Hepatocyte (in vitro differentiated cells): ENCODE data around the gene AP5Z1. TPM values are rescaled to one million over a fixed set of nuclear protein-coding genes. Genes with fewer than 3 reads are reported as not detected.

Experiments
- DNase-seq: peaks from one replicate; pipeline ENCODE4 v3.0.0-alpha.2; 2016; ENCODE audit warnings: low spot score
- H2AFZ ChIP-seq: fragments of 200-600 bp; sonication (generic); 2 replicates; pipeline ENCODE4 v1.6.0; 2016; ENCODE audit warnings: antibody characterized with exemption, mild to moderate bottlenecking
- H3K27ac ChIP-seq: fragments of 200-600 bp; sonication (generic); 2 replicates; pipeline ENCODE4 v1.5.1; 2016; ENCODE audit warnings: mild to moderate bottlenecking
- H3K27me3 ChIP-seq: fragments of 200-600 bp; sonication (generic); 2 replicates; pipeline ENCODE4 v1.6.1; 2016
- H3K36me3 ChIP-seq: fragments of 200-600 bp; sonication (generic); replicated peaks from 2 replicates; pipeline ENCODE4 v1.5.1; 2016; ENCODE audit warnings: low read depth; ENCODE audit not compliant: insufficient read depth
- H3K4me1 ChIP-seq: fragments of 200-600 bp; sonication (generic); 2 replicates; pipeline ENCODE4 v1.5.1; 2016; ENCODE audit warnings: mild to moderate bottlenecking, moderate library complexity; ENCODE audit not compliant: insufficient read depth
- H3K4me2 ChIP-seq: fragments of 200-600 bp; sonication (generic); 2 replicates; pipeline ENCODE4 v1.6.0; 2016
- H3K4me3 ChIP-seq: fragments of 200-600 bp; sonication (generic); 2 replicates; pipeline ENCODE4 v1.5.1; 2016; ENCODE audit warnings: mild to moderate bottlenecking
- H3K79me2 ChIP-seq: fragments of 200-600 bp; sonication (generic); 2 replicates; pipeline ENCODE4 v1.6.0; 2017; ENCODE audit warnings: mild to moderate bottlenecking
- H3K9me2 ChIP-seq: fragments of 200-600 bp; sonication (generic); replicated peaks from 2 replicates; pipeline ENCODE4 v1.6.0; 2017; ENCODE audit warnings: mild to moderate bottlenecking; ENCODE audit not compliant: insufficient read depth
- H3K9me3 ChIP-seq: fragments of 200-600 bp; sonication (generic); 2 replicates; pipeline ENCODE4 v1.5.1; 2016; ENCODE audit warnings: low read depth, mild to moderate bottlenecking
- H4K20me1 ChIP-seq: fragments of 200-600 bp; sonication (generic); 2 replicates; pipeline ENCODE4 v1.6.0; 2016; ENCODE audit warnings: mild to moderate bottlenecking; ENCODE audit not compliant: insufficient read depth, poor library complexity, severe bottlenecking
- EZH2 ChIP-seq: fragments of 200-600 bp; sonication (generic); IDR thresholded peaks from 2 replicates; pipeline ENCODE4 v1.6.1; 2016; ENCODE audit warnings: antibody characterized with exemption, mild to moderate bottlenecking, borderline replicate concordance
- EZH2phosphoT487 ChIP-seq: fragments of 200-600 bp; sonication (generic); IDR thresholded peaks from one replicate; pipeline ENCODE4 v1.6.1; 2018; ENCODE audit warnings: antibody characterized with exemption, mild to moderate bottlenecking, low read depth, moderate library complexity; ENCODE audit not compliant: unreplicated experiment, severe bottlenecking
- WGBS: methylation state at CpG from one replicate; pipeline ENCODE4 v1.1.6; 2016; ENCODE audit warnings: low lambda C conversion rate; ENCODE audit errors: missing lambda C conversion rate; 5-methylcytosine and 5-hydroxymethylcytosine counted together
- polyA plus RNA-seq: library from polyadenylated mRNA; unstranded; fragments of >200 nt; fragmentation: Nextera tagmentation; extraction: Ambion mirVana; gene quantifications from 2 replicates; pipeline ENCODE4 v1.2.1, GENCODE V29; 2016
- total RNA-seq: library from RNA; depleted of rRNA; stranded (reverse); fragments of >200 nt; gene quantifications from 2 replicates; pipeline ENCODE4 v1.2.3, GENCODE V29; 2014
- TF ChIP-seq, protein P1 (sequence below): fragments of 200-600 bp; sonication (generic); IDR thresholded peaks from 2 replicates; pipeline ENCODE4 v1.5.1; 2016; ENCODE audit warnings: antibody characterized with exemption, mild to moderate bottlenecking; ENCODE audit not compliant: poor library complexity

The AP5Z1 gene
- total and polyA plus RNA-seq, 2 experiments from 2014 or later: 33.9 to 60.3 TPM

- Histone ChIP-seq H3K4me1 (no peaks in the 10 kb centered on the region), H3K4me2 (no peak overlapping the region), H3K79me2 (no peaks in the 10 kb centered on the region), H3K4me3 (no peak overlapping the region), H3K27me3 (peaks cover 14% of the 10 kb centered on the region), H2AFZ (no peak overlapping the region), H4K20me1 (no peaks in the 10 kb centered on the region), H3K36me3 (no peaks in the 10 kb centered on the region), H3K9me2 (no peaks in the 10 kb centered on the region), H3K9me3 (no peaks in the 10 kb centered on the region), H3K27ac (peak overlapping the region; percentile 37)
- WGBS: 20% methylated on average over 1 of the region's 5 CpGs
- no peak for DNase-seq
- no peak for TF ChIP-seq EZH2phosphoT487
- TF ChIP-seq EZH2: no peak
- TF ChIP-seq, protein P1, sequence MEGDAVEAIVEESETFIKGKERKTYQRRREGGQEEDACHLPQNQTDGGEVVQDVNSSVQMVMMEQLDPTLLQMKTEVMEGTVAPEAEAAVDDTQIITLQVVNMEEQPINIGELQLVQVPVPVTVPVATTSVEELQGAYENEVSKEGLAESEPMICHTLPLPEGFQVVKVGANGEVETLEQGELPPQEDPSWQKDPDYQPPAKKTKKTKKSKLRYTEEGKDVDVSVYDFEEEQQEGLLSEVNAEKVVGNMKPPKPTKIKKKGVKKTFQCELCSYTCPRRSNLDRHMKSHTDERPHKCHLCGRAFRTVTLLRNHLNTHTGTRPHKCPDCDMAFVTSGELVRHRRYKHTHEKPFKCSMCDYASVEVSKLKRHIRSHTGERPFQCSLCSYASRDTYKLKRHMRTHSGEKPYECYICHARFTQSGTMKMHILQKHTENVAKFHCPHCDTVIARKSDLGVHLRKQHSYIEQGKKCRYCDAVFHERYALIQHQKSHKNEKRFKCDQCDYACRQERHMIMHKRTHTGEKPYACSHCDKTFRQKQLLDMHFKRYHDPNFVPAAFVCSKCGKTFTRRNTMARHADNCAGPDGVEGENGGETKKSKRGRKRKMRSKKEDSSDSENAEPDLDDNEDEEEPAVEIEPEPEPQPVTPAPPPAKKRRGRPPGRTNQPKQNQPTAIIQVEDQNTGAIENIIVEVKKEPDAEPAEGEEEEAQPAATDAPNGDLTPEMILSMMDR: no peak
These were observed 32.2 kb downstream of the AP5Z1 start for GRCh38 chr7:4807598-4808016.

- WGBS: 58% methylated on average over 3 of the region's 5 CpGs
- H3K9me2 ChIP-seq: no peaks in the 10 kb centered on the region
- no peaks in the 10 kb centered on the region for H3K36me3 ChIP-seq
- no peak for DNase-seq
- peaks cover 14% of the 10 kb centered on the region for H3K27me3 ChIP-seq
- no peaks in the 10 kb centered on the region for H4K20me1 ChIP-seq
- H3K27ac ChIP-seq: peak overlapping the region; percentile 37
- TF ChIP-seq EZH2phosphoT487 (no peak), EZH2 (no peak)
- TF ChIP-seq, protein P1: no peak
- H3K4me3 ChIP-seq: no peak overlapping the region
- H2AFZ ChIP-seq: no peak overlapping the region
- H3K9me3 ChIP-seq: no peaks in the 10 kb centered on the region
- H3K4me1 ChIP-seq: no peaks in the 10 kb centered on the region
- H3K4me2 ChIP-seq: no peak overlapping the region
- no peaks in the 10 kb centered on the region for H3K79me2 ChIP-seq
These were observed 32.6 kb downstream of the AP5Z1 start for GRCh38 chr7:4808026-4808425.

DNA sequence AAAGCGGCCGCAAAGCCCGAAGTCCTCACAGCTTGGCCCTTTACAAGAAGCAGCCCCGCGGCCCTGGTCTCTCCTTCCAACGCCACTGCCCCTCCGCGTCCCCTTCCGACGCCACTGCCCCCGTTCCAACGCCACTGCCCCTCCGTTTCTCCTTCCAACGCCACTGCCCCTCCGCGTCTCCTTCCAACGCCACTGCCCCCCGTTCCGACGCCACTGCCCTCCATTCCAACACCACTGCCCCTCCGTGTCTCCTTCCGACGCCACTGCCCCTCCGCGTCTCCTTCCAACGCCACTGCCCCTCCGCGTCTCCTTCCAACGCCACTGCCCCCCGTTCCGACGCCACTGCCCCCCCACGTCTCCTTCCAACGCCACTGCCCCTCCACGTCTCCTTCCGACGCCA is 33.1 kb downstream of the AP5Z1 start:
- Histone ChIP-seq H3K4me2 (no peak overlapping the region), H3K27ac (no peak overlapping the region), H2AFZ (no peak overlapping the region), H3K9me3 (no peaks in the 10 kb centered on the region), H3K79me2 (no peaks in the 10 kb centered on the region), H3K9me2 (no peaks in the 10 kb centered on the region), H3K36me3 (no peaks in the 10 kb centered on the region), H3K27me3 (peaks cover 14% of the 10 kb centered on the region), H4K20me1 (no peaks in the 10 kb centered on the region), H3K4me3 (no peak overlapping the region), H3K4me1 (no peaks in the 10 kb centered on the region)
- WGBS: 69% methylated on average over 4 of the region's 37 CpGs
- DNase-seq: no peak
- TF ChIP-seq EZH2phosphoT487 (no peak), EZH2 (no peak)
- TF ChIP-seq, protein P1: no peak
